Smooth muscle cell (in vitro differentiated cells): ENCODE data around the gene TEAD1. TPM values are rescaled to one million over a fixed set of nuclear protein-coding genes. Genes with fewer than 3 reads are reported as not detected.
A peak's percentile ranks its signal among the peaks of the same experiment; 100 is the strongest.

Experiments used
- DNase-seq: peaks from one replicate; lab custom pipeline; 2025; ENCODE audit not compliant: unreplicated experiment; lab: John Stamatoyannopoulos, UW
- H2AFZ ChIP-seq: fragments of 200-600 bp; sonication (generic); 2 replicates; pipeline ENCODE4 v1.6.0; 2016; ENCODE audit warnings: antibody characterized with exemption, low read depth, mild to moderate bottlenecking
- H3F3A ChIP-seq: fragments of 200-600 bp; sonication (generic); 2 replicates; pipeline ENCODE4 v1.6.0; 2017; ENCODE audit warnings: antibody characterized with exemption, low read depth
- H3K27ac ChIP-seq: fragments of 200-600 bp; sonication (generic); 2 replicates; pipeline ENCODE4 v1.5.1; 2016; ENCODE audit warnings: low read depth, mild to moderate bottlenecking
- H3K27me3 ChIP-seq: fragments of 200-600 bp; sonication (generic); 2 replicates; pipeline ENCODE4 v1.6.1; 2016; ENCODE audit warnings: low read depth, mild to moderate bottlenecking
- H3K36me3 ChIP-seq: fragments of 200-600 bp; sonication (generic); 2 replicates; pipeline ENCODE4 v1.5.1; 2016; ENCODE audit warnings: low read depth
- H3K4me1 ChIP-seq: fragments of 200-600 bp; sonication (generic); 2 replicates; pipeline ENCODE4 v1.5.1; 2016; ENCODE audit warnings: low read depth
- H3K4me2 ChIP-seq: fragments of 200-600 bp; sonication (generic); 2 replicates; pipeline ENCODE4 v1.6.0; 2016; ENCODE audit warnings: mild to moderate bottlenecking
- H3K4me3 ChIP-seq: fragments of 200-600 bp; sonication (generic); 2 replicates; pipeline ENCODE4 v1.5.1; 2016; ENCODE audit warnings: mild to moderate bottlenecking
- H3K79me2 ChIP-seq: fragments of 200-600 bp; sonication (generic); 2 replicates; pipeline ENCODE4 v1.6.0; 2016; ENCODE audit warnings: low read depth, mild to moderate bottlenecking
- H3K9ac ChIP-seq: fragments of 200-600 bp; sonication (generic); 2 replicates; pipeline ENCODE4 v1.6.0; 2016; ENCODE audit warnings: low read depth
- H3K9me3 ChIP-seq: fragments of 200-600 bp; sonication (generic); replicated peaks from 2 replicates; pipeline ENCODE4 v1.5.1; 2016; ENCODE audit warnings: low read depth
- H4K20me1 ChIP-seq: fragments of 200-600 bp; sonication (generic); 2 replicates; pipeline ENCODE4 v1.6.0; 2016; ENCODE audit warnings: low read depth
- CTCF ChIP-seq: fragments of 200-600 bp; sonication (generic); IDR thresholded peaks from 2 replicates; pipeline ENCODE4 v1.5.1; 2017; ENCODE audit warnings: borderline replicate concordance, mild to moderate bottlenecking, antibody characterized with exemption; ENCODE audit not compliant: insufficient read depth, poor library complexity, severe bottlenecking
- WGBS: methylation state at CpG from one replicate; pipeline ENCODE4 v1.1.7; 2016; ENCODE audit warnings: low lambda C conversion rate; 5-methylcytosine and 5-hydroxymethylcytosine counted together
- polyA plus RNA-seq: library from polyadenylated mRNA; unstranded; fragments of >200 nt; fragmentation: Nextera tagmentation; extraction: Ambion mirVana; gene quantifications from 2 replicates; pipeline ENCODE4 v1.2.1, GENCODE V29; 2016
- total RNA-seq: library from RNA; depleted of rRNA; stranded (reverse); fragments of >200 nt; gene quantifications from 2 replicates; pipeline ENCODE4 v1.2.3, GENCODE V29; 2014

TEAD1 gene
- total and polyA plus RNA-seq, 2 experiments from 2014 or later: 63.0 to 181 TPM

GRCh38 chr11:12640926-12641849, 33.0 kb upstream of the TEAD1 start:
- Histone ChIP-seq H3K9ac (no peak overlapping the region), H3K36me3 (no peaks in the 10 kb centered on the region), H3K27me3 (no peaks in the 10 kb centered on the region), H3K79me2 (no peaks in the 10 kb centered on the region), H3F3A (no peaks in the 10 kb centered on the region), H4K20me1 (no peaks in the 10 kb centered on the region), H3K9me3 (no peaks in the 10 kb centered on the region), H2AFZ (peak overlapping the region; percentile 53), H3K4me1 (peaks cover 4% of the 10 kb centered on the region), H3K4me3 (no peak overlapping the region), H3K4me2 (peak overlapping the region; percentile 31), H3K27ac (peak overlapping the region; percentile 81)
- TF ChIP-seq CTCF: no peak
- DNase-seq: no peak
- 84% methylated on average over 3 of the region's 3 CpGs for WGBS

- H3K4me3 ChIP-seq: no peak overlapping the region
- WGBS: 17% methylated on average over 5 of the region's 5 CpGs
- peak overlapping the region; percentile 31 for H3K4me2 ChIP-seq
- H3K79me2 ChIP-seq: no peaks in the 10 kb centered on the region
- no peaks in the 10 kb centered on the region for H3K9me3 ChIP-seq
- H3K36me3 ChIP-seq: no peaks in the 10 kb centered on the region
- no peaks in the 10 kb centered on the region for H3F3A ChIP-seq
- peak overlapping the region; percentile 53 for H2AFZ ChIP-seq
- peak overlapping the region; percentile 40 for H3K9ac ChIP-seq
- no peak for DNase-seq
- H3K4me1 ChIP-seq: peaks cover 4% of the 10 kb centered on the region
- no peaks in the 10 kb centered on the region for H4K20me1 ChIP-seq
- peak overlapping the region; percentile 81 for H3K27ac ChIP-seq
- H3K27me3 ChIP-seq: no peaks in the 10 kb centered on the region
- no peak for TF ChIP-seq CTCF
Observed at GRCh38 chr11:12642040-12642439, 32.2 kb upstream of the TEAD1 start.

DNA sequence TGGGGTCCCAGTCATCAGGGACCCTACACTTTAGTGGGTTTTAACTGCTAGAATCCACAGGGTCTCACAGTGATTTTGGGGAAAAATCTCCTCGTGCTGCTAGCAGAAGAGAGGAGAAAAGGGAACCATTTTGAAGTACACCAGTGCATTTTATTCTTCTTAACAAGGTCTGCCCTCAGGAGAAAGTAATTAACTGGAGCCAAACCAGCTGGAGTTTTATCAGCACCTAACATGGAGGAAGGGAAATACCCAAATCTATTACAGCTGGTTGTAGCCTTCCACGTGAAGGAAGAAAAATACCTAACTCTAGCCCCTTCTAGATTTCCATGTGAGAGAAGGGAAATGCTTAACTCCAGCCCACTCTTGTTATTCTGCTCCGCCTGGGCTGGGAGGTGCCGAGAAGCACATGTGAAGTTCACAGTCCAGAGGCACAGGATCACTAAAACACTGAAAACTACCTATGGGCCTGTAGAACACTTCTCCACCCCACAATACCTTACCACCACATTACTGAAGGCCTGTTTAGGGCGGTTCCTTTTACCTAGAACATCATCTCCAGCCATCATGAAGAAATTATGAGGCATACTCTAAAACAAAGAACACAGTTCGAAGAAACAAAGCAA, 31.3 kb upstream of the TEAD1 start:
- H2AFZ ChIP-seq: peak overlapping the region; percentile 53
- peaks cover 4% of the 10 kb centered on the region for H3K4me1 ChIP-seq
- H3K4me3 ChIP-seq: no peak overlapping the region
- no peak overlapping the region for H3K4me2 ChIP-seq
- H3K9me3 ChIP-seq: no peaks in the 10 kb centered on the region
- no peaks in the 10 kb centered on the region for H3K79me2 ChIP-seq
- no peaks in the 10 kb centered on the region for H3K36me3 ChIP-seq
- H3F3A ChIP-seq: no peaks in the 10 kb centered on the region
- no peaks in the 10 kb centered on the region for H4K20me1 ChIP-seq
- peak overlapping the region; percentile 81 for H3K27ac ChIP-seq
- 73% methylated on average over 6 of the region's 6 CpGs for WGBS
- no peak for TF ChIP-seq CTCF
- peak overlapping the region; percentile 40 for H3K9ac ChIP-seq
- DNase-seq: no peak
- no peaks in the 10 kb centered on the region for H3K27me3 ChIP-seq
